Duodenal mucosa (tissue), 2 donors: ENCODE measurements around the gene NCAPD2.
"Not testable (repeated sequence)": the region's sequence is repeated elsewhere in the genome, so short reads cannot be mapped to it uniquely, and the experiment has no call there.

ENCODE experiments used
- H3K27ac ChIP-seq: one replicate; pipeline ENCODE4 v1.7.0; 2013; ENCODE audit warnings: low read depth, low read length
- H3K27me3 ChIP-seq, 2 donors: one replicate each; pipeline ENCODE4 v1.7.0; 2013; ENCODE audit warnings: low read length in 2 of 2, control low read depth in 1 of 2; ENCODE audit not compliant: insufficient read depth in 2 of 2, control insufficient read depth in 1 of 2
- H3K36me3 ChIP-seq, 2 donors: one replicate each; pipeline ENCODE4 v1.7.0; 2013; ENCODE audit warnings: low read length in 2 of 2, control low read depth in 1 of 2; ENCODE audit not compliant: insufficient read depth in 2 of 2, control insufficient read depth in 1 of 2
- H3K4me1 ChIP-seq, 2 donors: one replicate each; pipeline ENCODE4 v1.7.0; 2013; ENCODE audit warnings: low read length in 2 of 2, control low read depth in 1 of 2; ENCODE audit not compliant: insufficient read depth in 2 of 2, control insufficient read depth in 1 of 2
- H3K4me3 ChIP-seq, 2 donors: one replicate each; pipeline ENCODE4 v1.7.0; 2013; ENCODE audit warnings: low read length in 2 of 2, low read depth in 1 of 2
- H3K9ac ChIP-seq, 2 donors: one replicate each; pipeline ENCODE4 v1.7.0; 2013; ENCODE audit warnings: low read length in 2 of 2, low read depth in 1 of 2
- H3K9me3 ChIP-seq, 2 donors: one replicate each; pipeline ENCODE4 v1.7.0; 2013; ENCODE audit warnings: low read length in 2 of 2, control low read depth in 1 of 2; ENCODE audit not compliant: control insufficient read depth in 1 of 2

Gene NCAPD2

DNA sequence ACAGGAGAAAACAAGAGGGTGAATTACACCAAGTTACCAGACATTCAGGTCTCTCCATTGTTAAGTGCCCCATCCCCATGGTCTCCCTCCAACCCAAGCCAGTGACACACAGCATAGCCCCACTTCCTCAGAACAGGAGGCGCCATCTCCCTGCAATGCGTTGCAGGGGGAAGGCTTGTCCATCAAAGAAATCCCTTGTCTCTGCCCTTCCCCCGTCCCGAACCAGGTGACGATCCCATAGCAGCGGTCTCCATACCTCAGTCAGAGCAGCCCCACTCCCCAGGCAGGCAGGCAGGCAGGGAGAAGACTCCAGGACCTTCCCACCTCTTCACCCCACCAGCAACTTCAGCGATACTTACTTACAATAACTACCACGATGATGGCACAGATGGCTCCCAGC is 29.4 kb upstream of the NCAPD2 start:
- H3K4me3 ChIP-seq, result no peak overlapping the region
- no peak overlapping the region for H3K9ac ChIP-seq
- H3K27ac ChIP-seq, result no peak overlapping the region
- peaks cover 32 to 67% of the 10 kb centered on the region in 2 donors for H3K36me3 ChIP-seq
- H3K27me3 ChIP-seq, result no peaks in the 10 kb centered on the region
- H3K9me3 ChIP-seq, result no peaks in the 10 kb centered on the region
- H3K4me1 ChIP-seq, result peaks cover 54% of the 10 kb centered on the region in 2 donors

DNA sequence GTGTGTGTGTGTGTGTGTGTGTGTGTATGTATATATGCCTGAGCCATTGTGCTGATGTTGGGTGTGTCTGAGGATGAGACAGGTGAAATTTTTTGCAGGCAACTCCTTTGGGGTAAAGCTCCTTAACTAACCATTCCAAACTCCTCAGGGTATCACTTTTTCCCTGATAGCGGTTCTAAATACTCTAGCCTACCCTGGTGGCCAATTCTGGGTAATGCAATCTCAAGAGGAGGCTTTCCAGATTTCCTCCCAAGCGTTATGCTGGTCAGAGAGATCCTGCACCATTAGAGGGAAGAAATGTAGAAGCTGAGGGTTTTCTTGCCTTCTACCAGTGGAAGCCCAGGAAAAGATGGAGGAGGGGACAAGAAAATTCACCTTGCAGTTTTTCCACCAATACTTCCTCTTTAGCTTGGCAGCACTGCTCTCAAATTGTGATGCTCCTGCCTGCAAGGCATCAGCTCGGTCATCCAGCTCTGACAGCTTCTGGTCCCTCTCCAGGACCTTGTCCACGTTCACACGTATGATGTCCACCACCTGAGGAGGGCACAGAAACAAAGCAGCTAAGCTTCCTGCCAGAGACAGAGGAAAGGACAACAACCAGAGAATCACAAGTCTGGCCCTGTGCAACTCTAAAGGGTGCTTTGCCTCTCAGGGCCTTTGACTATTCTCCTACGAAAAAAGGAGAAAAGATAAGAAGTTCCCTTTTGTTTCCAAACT is 28.3 kb upstream of the NCAPD2 start:
- H3K27me3 ChIP-seq, result no peaks in the 10 kb centered on the region
- peaks cover 29 to 58% of the 10 kb centered on the region in 2 donors for H3K36me3 ChIP-seq
- H3K9ac ChIP-seq, result no peak overlapping the region
- H3K4me3 ChIP-seq, result no peak overlapping the region
- no peak overlapping the region for H3K27ac ChIP-seq
- peaks cover 55 to 58% of the 10 kb centered on the region in 2 donors for H3K4me1 ChIP-seq
- H3K9me3 ChIP-seq, result no peaks in the 10 kb centered on the region

DNA sequence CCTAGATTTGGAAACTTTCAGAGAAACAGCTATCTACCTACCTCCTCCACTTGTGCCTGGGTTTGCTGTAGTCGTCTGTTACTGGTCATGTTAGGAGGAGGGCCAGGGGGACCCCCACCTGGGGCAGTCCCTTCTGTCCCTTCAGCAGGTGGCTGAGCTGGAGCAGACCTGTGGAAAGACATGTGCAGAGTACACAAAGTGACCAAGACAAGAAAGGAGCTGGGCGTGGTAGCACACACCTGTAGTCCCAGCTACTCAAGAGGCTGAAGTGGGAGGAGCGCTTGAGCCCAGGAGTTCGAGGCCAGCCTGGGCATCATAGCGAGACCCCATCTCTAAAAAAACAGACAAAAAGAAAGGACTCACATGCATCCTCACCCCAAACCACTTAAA is 27.7 kb upstream of the NCAPD2 start:
- Histone ChIP-seq H3K36me3 (peaks cover 28 to 52% of the 10 kb centered on the region in 2 donors), H3K4me3 (no peak overlapping the region), H3K27ac (no peak overlapping the region), H3K27me3 (no peaks in the 10 kb centered on the region), H3K9me3 (no peaks in the 10 kb centered on the region), H3K4me1 (peaks cover 51 to 56% of the 10 kb centered on the region in 2 donors), H3K9ac (no peak overlapping the region)

DNA sequence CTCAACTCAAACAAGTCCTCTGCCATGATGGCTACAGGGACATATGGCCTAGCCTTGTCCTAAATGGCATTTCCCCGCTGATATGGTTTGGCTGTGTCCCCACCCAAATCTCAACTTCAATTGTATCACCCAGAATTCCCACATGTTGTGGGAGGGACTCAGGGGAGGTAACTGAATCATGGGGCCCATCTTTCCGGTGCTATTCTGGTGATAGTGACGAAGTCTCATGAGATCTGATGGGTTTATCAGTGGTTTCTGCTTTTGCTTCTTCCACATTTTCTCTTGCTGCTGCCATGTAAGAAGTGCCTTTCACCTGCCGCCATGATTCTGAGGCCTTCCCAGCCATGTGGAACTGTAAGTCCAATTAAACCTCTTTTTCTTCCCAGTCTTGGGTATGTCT is 27.2 kb upstream of the NCAPD2 start:
- Histone ChIP-seq H3K4me1 (peaks cover 48 to 53% of the 10 kb centered on the region in 2 donors), H3K36me3 (peaks cover 22 to 46% of the 10 kb centered on the region in 2 donors)
- H3K27ac ChIP-seq, H3K27me3 ChIP-seq, H3K9ac ChIP-seq, H3K9me3 ChIP-seq, H3K4me3 ChIP-seq: not testable (repeated sequence)

DNA sequence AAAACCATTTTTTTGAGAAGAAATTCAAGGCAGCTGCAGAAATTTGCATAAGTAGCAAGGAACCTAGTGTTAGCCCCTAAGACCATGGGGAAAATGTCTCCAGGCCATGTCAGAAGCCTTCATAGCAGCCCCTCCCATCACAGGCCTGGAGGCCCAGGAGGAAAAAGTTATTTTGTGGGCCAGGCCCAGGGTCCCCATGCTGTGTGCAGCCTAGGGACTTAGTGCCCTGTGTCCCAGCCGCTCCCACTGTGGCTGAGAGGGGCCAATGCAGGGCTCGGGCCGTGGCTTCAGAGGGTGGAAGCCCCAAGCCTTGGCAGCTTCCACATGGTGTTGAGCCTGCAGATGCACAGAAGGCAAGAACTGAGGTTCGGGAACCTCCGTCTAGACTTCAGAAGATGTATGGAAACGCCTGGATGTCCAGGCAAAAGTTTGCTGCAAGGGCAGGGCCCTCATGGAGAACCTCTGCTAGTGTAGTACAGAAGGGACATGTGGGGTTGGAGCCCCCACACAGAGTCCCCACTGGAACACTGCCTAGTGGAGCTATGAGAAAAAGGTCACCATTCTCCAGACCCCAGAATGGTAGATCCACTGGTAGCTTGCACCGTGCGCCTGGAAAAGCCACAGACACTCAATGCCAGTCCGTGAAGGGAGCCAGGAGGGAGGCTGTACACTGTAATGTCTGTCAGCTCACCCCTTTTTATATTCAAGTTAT is 26.2 kb upstream of the NCAPD2 start:
- H3K36me3 ChIP-seq, result peaks cover 13 to 37% of the 10 kb centered on the region in 2 donors
- not testable (repeated sequence) for H3K27me3 ChIP-seq, H3K9me3 ChIP-seq, H3K27ac ChIP-seq, H3K4me3 ChIP-seq
- H3K4me1 ChIP-seq, result peaks cover 39 to 43% of the 10 kb centered on the region in 2 donors
- peak overlapping the region in 1 of 2 donors; percentile 11 for H3K9ac ChIP-seq

DNA sequence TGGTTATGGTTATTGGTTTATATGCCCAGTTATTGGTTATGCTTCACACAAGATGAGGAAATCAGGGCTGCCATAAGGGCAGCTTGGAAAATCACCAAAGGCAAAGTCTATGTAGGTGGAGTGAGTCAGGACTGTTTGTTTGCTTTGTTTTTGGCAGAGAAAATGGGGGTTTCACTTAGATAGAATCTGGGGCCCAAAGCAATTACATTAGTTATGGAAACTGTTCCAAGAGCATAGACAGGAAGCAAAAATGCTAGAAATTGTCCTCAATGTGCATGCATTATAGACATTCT is 25.7 kb upstream of the NCAPD2 start:
- H3K27me3 ChIP-seq, result no peaks in the 10 kb centered on the region
- H3K4me1 ChIP-seq, result peaks cover 34 to 38% of the 10 kb centered on the region in 2 donors
- H3K27ac ChIP-seq, result no peak overlapping the region
- peaks cover 8 to 32% of the 10 kb centered on the region in 2 donors for H3K36me3 ChIP-seq
- H3K9ac ChIP-seq, result peak overlapping the region in 1 of 2 donors; percentile 11
- no peak overlapping the region for H3K4me3 ChIP-seq
- no peaks in the 10 kb centered on the region for H3K9me3 ChIP-seq

DNA sequence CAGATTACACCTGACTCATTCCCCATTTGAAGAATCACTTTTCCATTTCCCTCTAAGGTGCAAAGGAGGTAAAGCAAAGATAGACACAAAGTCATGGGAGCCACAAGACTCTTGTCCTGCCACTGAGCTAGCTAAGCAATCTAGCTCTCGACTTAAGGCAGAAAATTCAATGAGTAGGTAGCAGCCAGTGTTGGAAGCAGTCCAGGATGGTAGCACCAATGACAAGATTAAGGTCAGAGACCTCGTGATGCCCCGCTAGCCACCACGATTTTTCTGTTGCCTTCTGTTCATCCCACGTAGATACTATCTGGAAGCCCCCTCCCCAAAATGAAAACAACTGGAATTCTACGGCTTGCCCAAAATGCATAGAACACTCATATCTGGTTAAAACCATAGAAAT is 24.8 kb upstream of the NCAPD2 start:
- H3K27ac ChIP-seq, result no peak overlapping the region
- H3K9ac ChIP-seq, result peak overlapping the region in 1 of 2 donors; percentile 0
- no peaks in the 10 kb centered on the region for H3K27me3 ChIP-seq
- H3K4me3 ChIP-seq, result peak overlapping the region; percentile 85 to 88
- peaks cover 26 to 32% of the 10 kb centered on the region in 2 donors for H3K4me1 ChIP-seq
- H3K36me3 ChIP-seq, result peaks cover 0 to 23% of the 10 kb centered on the region in 2 donors
- no peaks in the 10 kb centered on the region for H3K9me3 ChIP-seq

DNA sequence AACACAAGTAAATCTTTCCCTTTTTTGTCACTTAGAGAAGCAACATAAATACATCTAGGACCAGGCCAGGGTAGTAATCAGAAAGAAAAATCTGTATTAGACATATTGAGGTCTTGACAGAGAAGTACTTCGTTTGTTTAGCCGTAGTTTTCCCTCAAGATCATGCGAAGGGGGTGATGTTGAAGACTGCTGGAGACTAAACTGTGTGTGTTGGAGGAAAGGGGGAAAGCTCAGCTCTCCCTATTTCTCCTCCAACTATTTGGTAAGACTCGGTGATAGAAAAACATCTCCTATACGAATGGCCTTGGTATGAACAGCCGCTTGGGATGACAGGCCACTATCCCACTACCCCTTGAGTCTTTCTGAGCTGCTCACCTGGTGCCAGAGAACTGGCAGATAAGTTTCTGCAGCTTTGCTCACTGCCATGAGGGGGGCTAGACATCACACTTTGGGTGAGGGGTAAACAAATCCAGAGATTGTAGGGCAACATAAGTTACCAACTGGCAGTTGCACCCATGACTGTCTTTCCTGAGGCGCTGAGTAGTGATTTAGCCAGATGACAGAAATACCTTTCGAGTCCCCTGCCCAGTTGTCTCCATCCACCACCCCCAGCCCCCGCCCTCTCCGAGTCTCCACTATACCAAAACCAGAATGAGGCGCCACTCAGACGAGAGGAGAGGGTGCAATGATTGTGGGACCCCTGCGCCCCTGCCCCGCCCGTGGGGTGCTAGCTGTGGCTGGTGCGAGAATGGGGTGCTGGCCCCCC is 24.1 kb upstream of the NCAPD2 start:
- Histone ChIP-seq H3K9ac (peak overlapping the region; percentile 59 to 84), H3K4me1 (peaks cover 20 to 32% of the 10 kb centered on the region in 2 donors), H3K36me3 (peaks cover 0 to 16% of the 10 kb centered on the region in 2 donors), H3K9me3 (no peaks in the 10 kb centered on the region), H3K27me3 (no peaks in the 10 kb centered on the region), H3K4me3 (peak overlapping the region; percentile 85 to 88), H3K27ac (peak overlapping the region; percentile 84)

DNA sequence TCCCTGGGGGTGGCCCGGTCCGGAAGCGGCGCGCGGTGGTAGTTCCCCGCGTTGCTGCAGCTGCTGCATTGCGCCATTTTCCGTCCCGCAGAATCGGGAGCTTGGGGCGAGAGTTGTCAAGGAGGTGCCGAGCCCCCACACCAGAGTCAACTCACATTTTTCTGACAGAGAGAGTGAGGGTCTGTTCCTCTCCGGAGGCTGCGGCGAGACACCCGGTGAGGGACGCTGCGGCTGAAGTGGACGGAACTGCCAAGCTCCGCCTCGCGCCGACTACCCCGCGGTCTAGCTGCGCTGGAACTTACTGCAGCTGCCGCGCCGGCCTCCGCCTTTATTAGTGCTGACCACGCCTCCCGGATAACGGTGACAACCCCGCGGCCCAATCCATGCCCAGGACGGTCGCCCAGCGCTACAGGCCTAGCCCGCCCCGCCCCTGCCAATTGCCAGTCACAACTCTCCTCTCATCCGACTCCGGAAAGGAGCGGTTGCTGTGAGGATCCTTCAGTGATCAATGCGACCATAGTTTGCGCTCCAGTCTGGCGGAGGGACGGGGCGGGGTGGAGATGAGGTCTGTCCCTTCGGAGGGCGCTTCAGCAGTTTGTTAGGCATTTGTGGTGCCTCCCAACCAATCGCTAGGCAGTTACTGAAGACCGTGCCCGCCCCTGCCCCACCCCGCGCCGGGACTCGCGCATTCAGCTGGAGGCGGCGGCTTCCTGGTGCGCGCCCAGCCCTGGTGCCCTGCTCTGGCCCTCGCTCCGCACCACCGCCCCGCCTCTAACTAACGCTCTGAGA is 23.3 kb upstream of the NCAPD2 start, which contains the start of gene VAMP1:
TSS of gene VAMP1 (minus strand) at position 303 of the 789 bp plus-strand sequence. CDS start at position 157, 146 bp downstream.
- peak within 1 kb of the TSS; percentile 85 to 88 for H3K4me3 ChIP-seq
- no peaks in the 10 kb centered on the region for H3K27me3 ChIP-seq
- peak within 1 kb of the TSS; percentile 84 for H3K27ac ChIP-seq
- H3K4me1 ChIP-seq, result peaks cover 20 to 32% of the 10 kb centered on the region in 2 donors
- peak within 1 kb of the TSS; percentile 59 to 84 for H3K9ac ChIP-seq
- no peaks in the 10 kb centered on the region for H3K9me3 ChIP-seq
- peaks cover 0 to 12% of the 10 kb centered on the region in 2 donors for H3K36me3 ChIP-seq
